ENCODE measurements around the gene FAHD2A. TPM values are rescaled to one million over a fixed set of nuclear protein-coding genes. Genes with fewer than 3 reads are reported as not detected.

FAHD2A gene
- total and polyA plus RNA-seq, 2 of the 8 experiments (the other 6 are each of a cell fraction or from before 2014, with no cell fraction given): 24.2 to 26.7 TPM

DNA sequence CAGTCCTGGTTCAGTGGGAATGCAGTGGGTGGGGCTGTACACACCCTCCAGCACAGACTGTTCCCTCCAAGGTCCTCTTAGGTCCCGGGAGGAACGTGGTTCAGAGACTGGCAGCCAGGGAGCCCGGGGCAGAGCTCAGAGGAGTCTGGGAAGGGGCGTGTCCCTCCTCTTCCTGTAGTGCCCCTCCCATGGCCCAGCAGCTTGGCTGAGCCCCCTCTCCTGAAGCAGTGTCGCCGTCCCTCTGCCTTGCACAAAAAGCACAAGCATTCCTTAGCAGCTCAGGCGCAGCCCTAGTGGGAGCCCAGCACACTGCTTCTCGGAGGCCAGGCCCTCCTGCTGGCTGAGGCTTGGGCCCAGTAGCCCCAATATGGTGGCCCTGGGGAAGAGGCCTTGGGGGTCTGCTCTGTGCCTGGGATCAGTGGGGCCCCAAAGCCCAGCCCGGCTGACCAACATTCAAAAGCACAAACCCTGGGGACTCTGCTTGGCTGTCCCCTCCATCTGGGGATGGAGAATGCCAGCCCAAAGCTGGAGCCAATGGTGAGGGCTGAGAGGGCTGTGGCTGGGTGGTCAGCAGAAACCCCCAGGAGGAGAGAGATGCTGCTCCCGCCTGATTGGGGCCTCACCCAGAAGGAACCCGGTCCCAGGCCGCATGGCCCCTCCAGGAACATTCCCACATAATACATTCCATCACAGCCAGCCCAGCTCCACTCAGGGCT, 17.5 kb upstream of the FAHD2A start:
- Histone ChIP-seq H3K9me3 (ENCODE audit: insufficient read depth in 2 of 2, low read depth in 1 of 2, low read length in 1 of 2) (peaks cover 56 to 84% of the 10 kb centered on the region in 2 experiments), H3K27ac (ENCODE audit: low read depth, low read length) (no peak overlapping the region), H3K79me2 (ENCODE audit: control insufficient read depth in 1 of 2, insufficient read depth in 2 of 2, low read length in 2 of 2) (no peaks in the 10 kb centered on the region), H2BK12ac (ENCODE audit: low read depth, low read length) (no peak overlapping the region), H3K23me2 (ENCODE audit: low read depth, low read length) (no peaks in the 10 kb centered on the region), H2BK5ac (ENCODE audit: low read depth, low read length) (no peak overlapping the region), H3K4me3 (ENCODE audit: extremely low read depth in 1 of 4, insufficient read depth in 2 of 4, low read depth in 3 of 4, low read length in 4 of 4) (no peak overlapping the region), H2BK120ac (replicated peaks; ENCODE audit: low read depth, low read length) (no peak overlapping the region), H3K18ac (ENCODE audit: extremely low read depth, low read length) (no peak overlapping the region), H2AK5ac (ENCODE audit: low read depth, low read length) (no peak overlapping the region), H3K9ac (replicated peaks in 1 of 4; ENCODE audit: extremely low read depth in 1 of 4, low read depth in 3 of 4, low read length in 3 of 4) (no peak overlapping the region), H2AFZ (ENCODE audit: low read length) (no peak overlapping the region), H3K4me1 (replicated peaks in 1 of 4; ENCODE audit: control insufficient read depth in 3 of 4, insufficient read depth in 4 of 4, low read length in 3 of 4) (no peaks in the 10 kb centered on the region; a peak in 1 of 7 replicates), H3K23ac (ENCODE audit: insufficient read length) (no peak overlapping the region), H3K14ac (ENCODE audit: insufficient read length) (no peak overlapping the region), H3K4ac (replicated peaks; ENCODE audit: insufficient read length, low read depth, low read length) (no peak overlapping the region), H3K56ac (replicated peaks; ENCODE audit: insufficient read length, low read depth, low read length) (no peak overlapping the region), H2BK15ac (ENCODE audit: low read length) (no peak overlapping the region), H4K5ac (ENCODE audit: insufficient read length, low read depth, low read length) (no peak overlapping the region), H3K36me3 (ENCODE audit: control insufficient read depth in 2 of 4, insufficient read depth in 4 of 4, low read length in 3 of 4) (no peaks in the 10 kb centered on the region), H4K20me1 (replicated peaks in 1 of 2; ENCODE audit: control insufficient read depth in 1 of 2, insufficient read depth in 2 of 2, low read length in 2 of 2) (no peaks in the 10 kb centered on the region), H3K4me2 (ENCODE audit: insufficient read depth in 1 of 2, low read depth in 2 of 2, low read length in 2 of 2) (no peak overlapping the region), H4K8ac (ENCODE audit: extremely low read depth, insufficient read depth, low read length) (no peak overlapping the region), H3K27me3 (replicated peaks in 1 of 4; ENCODE audit: control insufficient read depth in 3 of 4, extremely low read depth in 1 of 4, insufficient read depth in 3 of 4, low read length in 3 of 4) (peaks cover 0 to 2% (median 0%) of the 10 kb centered on the region in 4 experiments; a peak in 1 of 7 replicates), H4K91ac (replicated peaks; ENCODE audit: insufficient read length, low read length) (no peak overlapping the region), H3K79me1 (ENCODE audit: low read depth, low read length) (no peaks in the 10 kb centered on the region), H2BK20ac (ENCODE audit: low read length) (no peak overlapping the region)
- FAIRE-seq: no peak
- ChIA-PET CTCF (ENCODE audit: partially characterized antibody) (interaction anchor here (2.0 kb wide), 1 partner anchor 18 kb away, joined by 6 read pairs; the partner anchor contains the start of gene FAHD2A), POLR2A (ENCODE audit: partially characterized antibody) (no interaction called here)
- WGBS, 2 experiments (ENCODE audit: extremely low coverage in 1 of 2, insufficient coverage in 1 of 2, insufficient read length in 1 of 2, insufficient replicate concordance in 2 of 2, low coverage in 1 of 2, low lambda C conversion rate in 2 of 2, missing lambda C conversion rate in 1 of 2): 81% methylated on average over 10 of the region's 12 CpGs; no CpG with 5 or more reads in 1 of the 2 experiments
- DNase-seq (ENCODE audit: low read depth in 1 of 2, low spot score in 2 of 2): no peak
- no peak for TF ChIP-seq CBX8 (IDR thresholded peaks at IDR 0.05; ENCODE audit: borderline replicate concordance, low read depth, low read length)
- no peak for TF ChIP-seq RXRA (IDR thresholded peaks at IDR 0.05; ENCODE audit: insufficient read depth, low read depth, low read length)
- TF ChIP-seq SP2 (IDR thresholded peaks at IDR 0.05; ENCODE audit: low read length): no peak
- no peak for TF ChIP-seq CEBPB (IDR thresholded peaks at IDR 0.05; ENCODE audit: low read depth, low read length)
- TF ChIP-seq HDAC2 (IDR thresholded peaks at IDR 0.05; ENCODE audit: borderline replicate concordance in 1 of 2, low read depth in 2 of 2, low read length in 2 of 2): no peak
- no peak for TF ChIP-seq BACH1 (IDR thresholded peaks at IDR 0.05; ENCODE audit: low read length)
- TF ChIP-seq POLR2AphosphoS5 (IDR thresholded peaks at IDR 0.05; ENCODE audit: low read depth, low read length): no peak
- no peak for TF ChIP-seq SP1 (IDR thresholded peaks at IDR 0.05; ENCODE audit: low read depth, low read length)
- TF ChIP-seq CBX5 (IDR thresholded peaks at IDR 0.05; ENCODE audit: low read depth, low read length): no peak
